Natural killer cell treated with Interleukin-12 subunit alpha and Interleukin-12 subunit beta and Interleukin-15 and Interleukin-18, amount 100 ng/mL, for 72 hours (primary cell): ENCODE measurements around the gene NUDT9. TPM values are rescaled to one million over a fixed set of nuclear protein-coding genes. Genes with fewer than 3 reads are reported as not detected.
"Not testable (repeated sequence)": the region's sequence is repeated elsewhere in the genome, so short reads cannot be mapped to it uniquely, and the experiment has no call there.

ENCODE experiments used
- ATAC-seq, 2 donors: fragments of 150-1000 bp; cut with Tn5 transposase in 1 of 2; sonication (Bioruptor Pico), chemical (Tn5 transposase) in 1 of 2; 2 replicates each; pipeline ENCODE4 v1.10.0; 2021
- DNase-seq: peaks from one replicate; pipeline ENCODE4 v3.0.0; 2022; ENCODE audit warnings: low spot score
- H3K27ac Mint-ChIP-seq, 2 donors: 1 replicate in 1 of 2; 2 replicates in 1 of 2; pipeline ENCODE4 v1.8.0; 2022; ENCODE audit warnings: mixed read lengths in 2 of 2, mild to moderate bottlenecking in 1 of 2, moderate library complexity in 1 of 2
- H3K27me3 Mint-ChIP-seq, 2 donors: 1 replicate in 1 of 2; 2 replicates in 1 of 2; pipeline ENCODE4 v1.8.0; 2022; ENCODE audit warnings: mixed read lengths in 2 of 2
- H3K36me3 Mint-ChIP-seq: one replicate; pipeline ENCODE4 v1.8.0; 2022; ENCODE audit warnings: mixed read lengths
- H3K4me1 Mint-ChIP-seq, 2 donors: 1 replicate in 1 of 2; 2 replicates in 1 of 2; pipeline ENCODE4 v1.8.0; 2022; ENCODE audit warnings: low read depth in 2 of 2, mixed read lengths in 2 of 2, mild to moderate bottlenecking in 1 of 2
- H3K4me3 Mint-ChIP-seq: one replicate; pipeline ENCODE4 v1.8.0; 2022; ENCODE audit warnings: mixed read lengths
- H3K9me3 Mint-ChIP-seq: 2 replicates; pipeline ENCODE4 v1.8.0; 2022; ENCODE audit warnings: mixed read lengths
- total RNA-seq, 2 donors: library from RNA; stranded (reverse); gene quantifications; one replicate each; pipeline ENCODE4 v1.2.3, GENCODE V29; 2022

NUDT9 gene
- total RNA-seq, 2 donors from 2014 or later, result 14.6 to 18.2 TPM

DNA sequence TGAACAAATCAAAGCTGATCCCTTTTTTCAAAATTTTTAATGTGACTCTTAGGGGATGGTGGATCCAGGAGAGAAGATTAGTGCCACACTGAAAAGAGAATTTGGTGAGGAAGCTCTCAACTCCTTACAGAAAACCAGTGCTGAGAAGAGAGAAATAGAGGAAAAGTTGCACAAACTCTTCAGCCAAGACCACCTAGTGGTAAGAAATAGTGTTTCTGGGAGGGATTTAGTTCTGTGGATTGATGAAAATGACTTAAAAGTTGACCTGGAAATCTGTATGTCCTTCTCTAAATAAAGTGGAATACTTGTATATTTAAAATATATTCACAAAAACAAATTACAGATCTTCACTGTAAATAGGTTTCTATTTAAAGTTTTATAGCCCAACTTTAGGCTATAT is 29.2 kb downstream of the NUDT9 start:
- Mint-ChIP-seq H3K4me3 (no peak overlapping the region), H3K27me3 (no peaks in the 10 kb centered on the region), H3K9me3 (no peaks in the 10 kb centered on the region), H3K27ac (no peak overlapping the region), H3K36me3 (no peaks in the 10 kb centered on the region), H3K4me1 (no peaks in the 10 kb centered on the region)
- no peak for DNase-seq
- no peak for ATAC-seq

DNA sequence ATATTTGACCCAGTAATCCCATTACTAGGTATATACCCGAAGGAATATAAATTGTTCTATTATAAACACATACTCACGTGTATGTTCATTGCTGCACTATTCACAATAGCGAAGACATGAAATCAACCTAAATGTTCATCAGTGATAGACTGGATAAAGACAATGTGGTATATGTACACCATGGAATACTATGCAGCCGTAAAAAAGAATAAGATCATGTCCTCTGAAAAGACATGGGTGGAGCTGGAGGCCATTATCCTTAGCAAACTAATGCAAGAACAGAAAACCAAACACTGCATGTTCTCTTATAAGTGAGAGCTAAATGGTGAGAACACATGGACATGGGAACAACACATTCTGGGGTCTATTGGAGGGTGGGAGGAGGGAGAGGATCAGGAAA is 36.5 kb downstream of the NUDT9 start:
- Mint-ChIP-seq H3K27me3 (no peaks in the 10 kb centered on the region), H3K27ac (no peak overlapping the region), H3K4me1 (no peaks in the 10 kb centered on the region), H3K4me3 (no peak overlapping the region), H3K9me3 (no peaks in the 10 kb centered on the region), H3K36me3 (peaks cover 7% of the 10 kb centered on the region)
- ATAC-seq, result no peak
- DNase-seq, result no peak

DNA sequence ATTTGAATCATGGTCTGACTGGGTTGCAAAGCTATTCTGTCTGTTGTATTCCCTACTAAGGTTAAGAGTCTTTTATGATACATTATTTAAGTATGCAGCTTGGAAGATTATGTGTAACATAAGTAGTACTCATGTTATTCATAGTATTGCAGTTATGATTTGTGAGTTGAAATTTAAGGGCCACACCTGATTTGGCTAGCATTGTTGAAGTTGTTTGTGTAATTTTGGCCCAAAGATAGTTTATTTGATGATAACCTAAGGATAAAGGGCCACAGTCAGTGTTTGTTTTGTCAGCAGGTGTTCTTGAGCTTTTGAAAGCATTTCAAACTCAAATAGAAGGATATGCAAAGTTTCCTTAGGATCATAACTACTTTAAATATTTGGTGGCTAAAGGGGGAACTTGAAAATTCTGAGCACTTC is 38.9 kb downstream of the NUDT9 start:
- no peak for ATAC-seq
- H3K36me3 Mint-ChIP-seq, result peaks cover 7% of the 10 kb centered on the region
- H3K9me3 Mint-ChIP-seq, result no peaks in the 10 kb centered on the region
- no peak for DNase-seq
- H3K27ac Mint-ChIP-seq, result no peak overlapping the region
- no peaks in the 10 kb centered on the region for H3K4me1 Mint-ChIP-seq
- no peak overlapping the region for H3K4me3 Mint-ChIP-seq
- no peaks in the 10 kb centered on the region for H3K27me3 Mint-ChIP-seq

DNA sequence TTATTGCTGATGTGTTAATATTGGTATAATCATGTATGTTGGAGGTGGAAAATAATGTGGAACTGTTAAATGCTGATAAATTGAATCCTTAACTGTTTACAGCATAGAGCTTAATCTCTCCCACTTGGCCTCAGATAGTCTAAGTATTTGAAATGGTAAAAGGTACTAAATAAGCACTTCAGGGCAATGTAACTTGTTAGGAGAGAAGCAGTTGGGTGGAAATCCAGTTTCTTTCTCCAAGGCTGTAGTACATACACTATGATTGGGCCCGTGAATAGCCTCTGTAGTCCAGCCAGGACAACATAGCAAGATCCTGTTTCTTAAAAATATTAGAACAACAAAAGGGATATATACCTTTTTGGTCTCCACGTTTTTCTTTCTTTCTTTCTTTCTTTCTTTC is 39.7 kb downstream of the NUDT9 start:
- peaks cover 7% of the 10 kb centered on the region for H3K36me3 Mint-ChIP-seq
- H3K27me3 Mint-ChIP-seq, result no peaks in the 10 kb centered on the region
- no peak overlapping the region for H3K27ac Mint-ChIP-seq
- ATAC-seq, result no peak
- no peaks in the 10 kb centered on the region for H3K9me3 Mint-ChIP-seq
- no peak for DNase-seq
- no peak overlapping the region for H3K4me3 Mint-ChIP-seq
- H3K4me1 Mint-ChIP-seq, result no peaks in the 10 kb centered on the region

DNA sequence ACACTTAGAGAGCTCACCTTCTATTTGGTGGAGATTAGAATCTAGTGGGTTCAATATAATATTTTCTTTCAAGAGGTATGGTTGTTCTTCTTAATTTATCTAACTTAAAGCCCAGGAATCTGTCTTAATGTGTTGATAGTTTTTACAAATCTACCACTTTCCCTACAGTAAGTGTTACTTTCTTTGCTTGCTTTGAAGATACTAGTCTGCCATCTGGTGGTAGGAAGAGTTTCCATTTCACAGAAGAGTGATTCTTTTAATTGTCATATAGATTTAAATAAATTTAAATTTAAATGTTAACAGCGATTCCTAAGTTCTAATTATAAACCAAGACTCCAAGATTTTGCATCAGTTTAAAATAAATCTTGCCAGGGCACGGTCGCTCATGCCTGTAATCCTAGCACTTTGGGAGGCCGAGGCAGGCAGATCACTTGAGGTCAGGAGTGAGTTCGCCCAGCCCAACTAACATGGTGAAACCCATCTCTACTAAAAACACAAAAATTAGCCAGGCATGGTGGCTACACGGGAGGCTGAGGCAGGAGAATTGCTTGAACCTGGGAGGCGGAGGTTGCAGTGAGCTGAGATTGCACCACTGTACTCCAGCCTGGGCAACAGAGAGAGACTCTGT is 43.5 kb downstream of the NUDT9 start:
- DNase-seq (no peak), ATAC-seq (no peak)
- H3K4me1 Mint-ChIP-seq, result no peaks in the 10 kb centered on the region
- no peaks in the 10 kb centered on the region for H3K9me3 Mint-ChIP-seq
- H3K36me3 Mint-ChIP-seq, result no peaks in the 10 kb centered on the region
- no peak overlapping the region for H3K27ac Mint-ChIP-seq
- no peak overlapping the region for H3K4me3 Mint-ChIP-seq
- H3K27me3 Mint-ChIP-seq, result no peaks in the 10 kb centered on the region

DNA sequence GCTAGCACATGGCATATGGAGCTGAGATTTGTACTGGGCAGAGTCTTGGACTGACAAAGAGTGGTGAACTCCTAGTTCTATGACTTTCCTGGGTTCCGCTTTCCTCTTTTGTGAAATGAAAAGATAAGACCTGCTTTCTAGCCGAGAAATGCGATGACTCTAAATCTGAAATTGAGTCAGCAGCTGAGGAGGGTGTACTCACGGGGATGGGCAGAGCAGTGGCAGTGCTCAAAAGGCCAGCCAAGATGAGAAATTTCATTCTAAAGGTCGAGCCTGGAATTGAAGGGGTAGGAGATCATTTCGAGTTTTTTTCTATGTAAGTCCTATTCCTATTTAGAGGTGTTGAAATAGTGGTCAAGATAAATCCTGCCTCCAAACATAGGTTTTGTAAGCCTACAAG is 47.0 kb downstream of the NUDT9 start:
- Mint-ChIP-seq H3K36me3 (no peaks in the 10 kb centered on the region), H3K4me1 (no peaks in the 10 kb centered on the region), H3K9me3 (no peaks in the 10 kb centered on the region), H3K4me3 (no peak overlapping the region), H3K27me3 (no peaks in the 10 kb centered on the region), H3K27ac (no peak overlapping the region)
- peak in 1 of 2 donors; percentile 36 for ATAC-seq
- DNase-seq, result no peak

DNA sequence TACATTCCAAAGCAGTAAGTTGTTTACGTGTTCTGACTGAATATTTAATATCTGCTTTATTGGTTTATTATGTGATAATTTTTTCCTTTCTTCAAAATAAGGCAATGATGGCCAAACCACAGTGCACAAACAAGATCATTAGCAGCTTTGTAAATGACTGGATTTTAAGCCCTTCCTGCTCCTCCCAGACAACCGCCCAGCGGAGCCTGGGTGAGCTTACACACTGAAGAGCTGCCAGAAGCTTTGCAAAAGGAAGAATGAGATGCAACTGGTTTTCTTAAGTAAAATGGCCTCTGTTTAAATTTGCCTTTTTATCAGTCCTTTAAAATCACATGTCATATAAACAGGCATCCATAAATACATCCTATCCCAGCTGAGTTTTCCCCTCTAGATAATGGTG is 54.6 kb downstream of the NUDT9 start:
- no peak for ATAC-seq
- peaks cover 0 to 4% of the 10 kb centered on the region in 2 donors for H3K27me3 Mint-ChIP-seq

DNA sequence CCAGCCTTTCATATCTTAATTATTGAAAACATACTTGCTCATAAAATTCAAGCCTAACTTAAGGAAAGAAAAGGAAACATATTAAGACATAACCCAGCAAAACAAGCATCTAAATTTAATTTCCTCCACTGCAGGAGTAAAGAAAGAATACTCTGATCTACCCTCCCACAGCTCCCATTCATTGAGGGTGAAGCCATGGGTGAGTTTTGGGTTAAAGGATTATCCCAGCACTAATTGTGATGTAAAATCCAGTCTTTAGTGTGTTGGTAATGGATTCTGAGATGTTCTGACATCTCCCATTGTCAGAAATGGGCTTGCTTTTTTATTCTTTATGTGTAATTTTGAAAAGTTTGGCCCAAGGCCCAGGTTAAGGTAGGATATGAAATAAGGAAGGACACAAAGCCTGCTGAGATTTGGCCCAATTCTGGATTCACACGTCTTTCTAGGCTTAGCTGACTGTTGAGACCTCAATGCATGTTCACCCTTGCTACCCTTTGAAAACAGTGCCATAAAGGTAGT is 56.4 kb downstream of the NUDT9 start:
- Mint-ChIP-seq H3K4me1 (no peaks in the 10 kb centered on the region), H3K36me3 (no peaks in the 10 kb centered on the region), H3K9me3 (no peaks in the 10 kb centered on the region), H3K4me3 (no peak overlapping the region), H3K27me3 (peaks cover 0 to 4% of the 10 kb centered on the region in 2 donors), H3K27ac (no peak overlapping the region)
- ATAC-seq, result no peak
- no peak for DNase-seq

More for the DNA sequence above, 54.6 kb downstream of the NUDT9 start:
- no peak for DNase-seq
- Mint-ChIP-seq H3K36me3 (no peaks in the 10 kb centered on the region), H3K27ac (no peak overlapping the region), H3K4me1 (no peaks in the 10 kb centered on the region), H3K4me3 (no peak overlapping the region), H3K9me3 (no peaks in the 10 kb centered on the region)

DNA sequence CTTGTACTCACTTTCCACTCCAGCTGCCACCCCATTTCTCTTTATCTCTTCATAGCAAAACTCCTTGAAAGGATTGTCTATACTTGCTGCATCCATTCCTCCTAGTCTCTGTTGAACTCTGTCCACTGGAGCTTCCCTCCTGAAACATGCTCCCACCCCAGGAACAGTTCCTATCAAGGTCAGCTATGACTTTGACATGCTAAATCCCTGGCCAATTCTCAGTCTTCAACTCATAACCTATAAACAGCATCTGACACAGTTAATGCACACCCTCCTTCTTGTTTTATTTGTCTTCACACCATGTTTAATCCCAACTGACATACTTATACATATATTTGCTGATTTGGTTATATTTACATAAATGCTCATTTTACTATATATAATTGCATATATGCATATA is 59.0 kb downstream of the NUDT9 start:
- Mint-ChIP-seq H3K9me3 (no peaks in the 10 kb centered on the region), H3K36me3 (no peaks in the 10 kb centered on the region), H3K27me3 (peaks cover 4 to 6% of the 10 kb centered on the region in 2 donors), H3K4me3 (no peak overlapping the region), H3K27ac (no peak overlapping the region), H3K4me1 (no peaks in the 10 kb centered on the region)
- DNase-seq (no peak), ATAC-seq (no peak)

DNA sequence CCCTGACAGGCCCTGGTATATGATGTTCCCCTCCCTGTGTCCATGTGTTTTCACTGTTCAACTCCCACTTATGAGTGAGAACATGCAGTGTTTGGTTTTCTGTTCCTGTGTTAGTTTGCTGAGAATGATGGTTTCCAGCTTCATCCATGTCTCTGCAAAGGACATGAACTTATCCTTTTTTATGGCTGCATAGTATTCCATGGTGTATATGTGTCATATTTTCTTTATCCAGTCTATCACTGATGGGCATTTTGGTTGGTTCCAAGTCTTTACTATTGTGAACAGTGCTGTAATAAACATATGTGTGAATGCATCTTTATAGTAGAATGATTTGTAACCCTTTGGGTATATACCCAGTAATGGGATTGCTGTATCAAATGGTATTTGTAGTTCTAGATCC is 60.9 kb downstream of the NUDT9 start:
- H3K9me3 Mint-ChIP-seq, H3K4me3 Mint-ChIP-seq, ATAC-seq, H3K27ac Mint-ChIP-seq, H3K4me1 Mint-ChIP-seq, H3K36me3 Mint-ChIP-seq, DNase-seq: not testable (repeated sequence)
- H3K27me3 Mint-ChIP-seq, result peaks cover 4 to 13% of the 10 kb centered on the region in 2 donors

DNA sequence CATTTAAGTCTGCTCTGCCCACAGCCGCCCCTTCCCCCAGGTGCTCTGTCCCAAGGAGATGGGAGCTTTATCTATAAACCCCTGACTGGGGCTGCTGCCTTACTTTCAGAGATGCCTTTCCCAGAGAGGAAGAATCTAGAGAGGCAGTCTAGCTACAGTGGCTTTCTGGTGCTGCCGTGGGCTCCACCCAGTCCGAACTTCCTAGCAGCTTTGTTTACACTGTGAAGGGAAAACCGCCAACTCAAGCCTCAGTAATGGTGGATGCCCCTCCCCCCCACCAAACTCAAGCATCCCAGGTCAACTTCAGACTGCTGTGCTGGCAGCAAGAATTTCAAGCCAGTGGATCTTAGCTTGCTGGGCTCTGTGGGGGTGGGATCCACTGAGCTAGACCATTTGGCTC is 66.3 kb downstream of the NUDT9 start:
- not testable (repeated sequence) for H3K4me3 Mint-ChIP-seq, H3K4me1 Mint-ChIP-seq, DNase-seq, H3K27ac Mint-ChIP-seq, H3K36me3 Mint-ChIP-seq, ATAC-seq, H3K9me3 Mint-ChIP-seq
- peaks cover 0 to 13% of the 10 kb centered on the region in 2 donors for H3K27me3 Mint-ChIP-seq

DNA sequence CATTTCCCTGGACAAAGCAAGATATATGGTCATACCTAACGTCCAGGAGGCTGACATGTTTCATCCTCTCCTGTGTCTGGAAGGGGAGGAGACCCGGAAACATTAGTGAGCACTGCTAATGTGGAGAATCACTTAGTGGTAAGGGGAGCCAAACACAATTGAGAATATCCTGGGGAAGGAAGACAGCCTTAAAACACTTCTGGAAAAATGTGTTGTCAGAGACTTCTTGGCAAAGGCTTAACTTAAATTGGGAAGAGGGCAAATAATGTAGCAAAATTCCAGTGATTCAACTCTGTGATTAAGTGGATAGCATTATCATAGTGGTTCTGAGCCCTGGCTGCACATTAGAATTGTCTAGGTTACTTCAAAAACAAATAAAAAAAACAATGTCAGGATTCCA is 67.3 kb downstream of the NUDT9 start:
- Mint-ChIP-seq H3K4me1 (no peaks in the 10 kb centered on the region), H3K27me3 (peaks cover 4 to 13% of the 10 kb centered on the region in 2 donors), H3K4me3 (no peak overlapping the region), H3K36me3 (no peaks in the 10 kb centered on the region), H3K9me3 (no peaks in the 10 kb centered on the region), H3K27ac (no peak overlapping the region)
- ATAC-seq, result no peak
- no peak for DNase-seq

DNA sequence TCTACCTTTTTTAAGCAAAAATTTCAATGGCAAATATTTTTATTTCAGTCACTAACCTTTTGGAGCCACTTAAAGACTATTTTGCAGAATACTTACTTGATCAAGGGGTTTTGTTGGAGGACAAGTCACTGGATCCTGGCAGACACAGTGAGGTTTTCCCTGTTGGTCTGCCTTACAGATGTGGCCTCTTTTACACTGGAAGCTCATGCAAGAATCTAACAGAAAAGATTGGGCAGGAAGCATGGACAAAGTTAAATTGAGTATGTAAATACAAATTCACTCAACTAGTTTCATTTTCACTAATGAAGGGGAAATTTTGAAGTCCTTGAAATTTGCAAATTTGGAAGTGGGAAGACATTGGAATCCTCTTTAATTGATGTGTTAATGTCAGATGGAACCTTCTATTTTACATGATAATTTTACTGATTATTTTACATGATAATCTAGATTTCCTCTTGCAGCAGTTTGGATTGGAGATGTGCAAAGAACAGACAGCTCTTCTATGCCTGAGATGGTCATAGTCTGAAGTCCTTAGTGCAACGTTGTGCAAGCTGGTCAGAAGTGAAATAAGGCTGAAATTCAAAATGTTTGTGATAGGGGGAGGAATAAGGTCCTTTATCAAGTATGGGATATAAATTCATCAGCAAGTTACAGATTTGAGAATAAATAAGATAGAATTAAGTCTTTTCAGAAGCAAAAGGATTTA is 68.4 kb downstream of the NUDT9 start:
- no peak overlapping the region for H3K4me3 Mint-ChIP-seq
- no peaks in the 10 kb centered on the region for H3K4me1 Mint-ChIP-seq
- H3K27me3 Mint-ChIP-seq, result peaks cover 4 to 12% of the 10 kb centered on the region in 2 donors
- no peak overlapping the region for H3K27ac Mint-ChIP-seq
- no peaks in the 10 kb centered on the region for H3K9me3 Mint-ChIP-seq
- no peak for DNase-seq
- no peak for ATAC-seq
- H3K36me3 Mint-ChIP-seq, result no peaks in the 10 kb centered on the region

DNA sequence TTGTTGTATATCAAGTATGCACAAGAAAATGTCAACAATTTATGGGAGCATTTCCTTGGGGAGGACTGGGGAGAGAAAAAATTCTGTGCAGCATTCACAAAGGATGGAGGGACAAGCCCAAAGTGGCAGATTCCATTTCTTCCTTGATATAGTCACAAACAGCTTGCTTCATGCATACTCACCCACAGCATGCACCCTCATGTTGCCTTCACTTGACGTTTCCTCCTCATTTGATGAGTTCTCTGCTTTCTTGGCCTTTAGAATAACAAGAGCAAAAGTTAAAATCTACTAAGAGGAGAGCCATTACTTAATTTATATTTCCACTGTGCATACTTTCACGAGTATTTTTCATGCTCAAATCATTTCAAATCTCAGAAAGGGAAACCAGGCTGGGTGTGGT is 69.1 kb downstream of the NUDT9 start:
- Mint-ChIP-seq H3K27ac (no peak overlapping the region), H3K4me1 (no peaks in the 10 kb centered on the region), H3K36me3 (no peaks in the 10 kb centered on the region), H3K9me3 (no peaks in the 10 kb centered on the region), H3K27me3 (peaks cover 4 to 7% of the 10 kb centered on the region in 2 donors), H3K4me3 (no peak overlapping the region)
- ATAC-seq, result no peak
- DNase-seq, result no peak
